ENCODE measurements around the gene RAB31. TPM values are rescaled to one million over a fixed set of nuclear protein-coding genes. Genes with fewer than 3 reads are reported as not detected.

The RAB31 gene
- total and polyA plus RNA-seq, 2 of the 13 experiments (the other 11 are each of a cell fraction or from before 2014, with no cell fraction given): 1.1 to 1.7 TPM

GRCh38 chr18:9878095-9878494 is 170.0 kb downstream of the RAB31 start:
- CTCF ChIA-PET (ENCODE audit: low intra/inter-chr PET ratio, low total read pairs): no interaction called here
- no peak overlapping the region for H2AFZ ChIP-seq (ENCODE audit: low read length)
- H3K27me3 ChIP-seq (ENCODE audit: control insufficient read depth in 1 of 2, insufficient read depth in 2 of 2, low read length in 2 of 2): no peaks in the 10 kb centered on the region
- POLR2A ChIA-PET: no interaction called here
- H3K4me3 ChIP-seq (replicated peaks in 1 of 3; ENCODE audit: insufficient read depth in 1 of 3, low read depth in 2 of 3, low read length in 3 of 3): no peak overlapping the region
- DNase-seq (ENCODE audit: low spot score) (no peak), ATAC-seq (no peak), FAIRE-seq (no peak)
- no peak overlapping the region for H3K9ac ChIP-seq (ENCODE audit: insufficient read depth, low read depth, low read length)
- intact Hi-C loops (cut with micrococcal nuclease; ENCODE audit: unreplicated experiment): no loop called here
- no peaks in the 10 kb centered on the region for H3K36me3 ChIP-seq (replicated peaks in 1 of 2; ENCODE audit: control insufficient read depth in 1 of 2, insufficient read depth in 2 of 2, low read length in 2 of 2)
- no peak overlapping the region for H3K4me2 ChIP-seq (ENCODE audit: low read depth, low read length)
- H3K9me3 ChIP-seq (ENCODE audit: low read length): no peaks in the 10 kb centered on the region
- no TSS peak for BruUV-seq (replicated peaks)
- H3K79me2 ChIP-seq (ENCODE audit: insufficient read depth, low read length): no peaks in the 10 kb centered on the region
- H4K20me1 ChIP-seq (ENCODE audit: insufficient read depth, low read length): no peaks in the 10 kb centered on the region
- in situ Hi-C loops (cut with HindIII; ENCODE audit: extremely low pct_ligation_motif_present, low pct_unique_long_range_greater_than_20kb): no loop called here
- peaks cover 17% of the 10 kb centered on the region for H3K4me1 ChIP-seq (ENCODE audit: insufficient read depth, low read length)
- WGBS (ENCODE audit: low lambda C conversion rate): 100% methylated on average over 1 of the region's 1 CpG
- no peak overlapping the region for H3K27ac ChIP-seq (ENCODE audit: extremely low read length, insufficient read depth, low read length)
- TF ChIP-seq YEATS4 (CRISPR knock-in tag; IDR thresholded peaks at IDR 0.05; ENCODE audit: borderline replicate concordance) (no peak), SP2 (CRISPR knock-in tag; IDR thresholded peaks at IDR 0.05) (no peak), ZNF230 (CRISPR knock-in tag; IDR thresholded peaks at IDR 0.05) (no peak), ZSCAN21 (CRISPR knock-in tag; IDR thresholded peaks at IDR 0.05; ENCODE audit: borderline replicate concordance) (no peak), ZNF547 (CRISPR knock-in tag; IDR thresholded peaks at IDR 0.05) (no peak), ZXDC (CRISPR knock-in tag; IDR thresholded peaks at IDR 0.05) (no peak), CREB1 (IDR thresholded peaks at IDR 0.05) (no peak), CREB1 (CRISPR knock-in tag; IDR thresholded peaks at IDR 0.05) (no peak), ZNF280D (CRISPR knock-in tag; IDR thresholded peaks at IDR 0.05) (no peak), USF2 (IDR thresholded peaks at IDR 0.05; ENCODE audit: low read depth, low read length) (no peak), USF2 (CRISPR knock-in tag; IDR thresholded peaks at IDR 0.05; ENCODE audit: borderline replicate concordance) (no peak), PBX3 (CRISPR knock-in tag; IDR thresholded peaks at IDR 0.05; ENCODE audit: borderline replicate concordance) (no peak), HOXD1 (CRISPR knock-in tag; IDR thresholded peaks at IDR 0.05) (no peak), CHD4 (IDR thresholded peaks at IDR 0.05; ENCODE audit: borderline replicate concordance, low read length) (no peak), TRAFD1 (CRISPR knock-in tag; IDR thresholded peaks at IDR 0.05; ENCODE audit: borderline replicate concordance) (no peak)
